ENCODE measurements around the gene TNNT2.
A peak's percentile ranks its signal among the peaks of the same experiment; 100 is the strongest.

Gene TNNT2

DNA sequence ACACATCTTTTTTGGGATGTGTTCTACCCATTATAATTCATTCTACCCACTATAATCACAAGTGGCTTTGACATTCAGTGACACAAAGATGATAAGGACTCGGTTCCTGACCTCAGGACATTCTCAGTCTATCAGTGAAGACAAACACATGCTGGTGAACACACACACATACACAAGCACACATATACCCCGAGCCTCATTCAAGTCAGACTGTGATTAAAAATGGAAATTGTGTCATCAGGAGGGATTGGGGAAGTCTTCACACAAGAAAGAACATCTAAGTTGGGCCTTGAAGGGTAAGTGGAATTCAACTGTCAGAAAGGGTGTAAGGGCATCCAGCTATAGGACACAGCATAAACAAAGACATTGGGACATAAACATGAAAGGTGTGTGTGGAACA, 24.2 kb upstream of the TNNT2 start:
- DNase-seq, result no peak

DNA sequence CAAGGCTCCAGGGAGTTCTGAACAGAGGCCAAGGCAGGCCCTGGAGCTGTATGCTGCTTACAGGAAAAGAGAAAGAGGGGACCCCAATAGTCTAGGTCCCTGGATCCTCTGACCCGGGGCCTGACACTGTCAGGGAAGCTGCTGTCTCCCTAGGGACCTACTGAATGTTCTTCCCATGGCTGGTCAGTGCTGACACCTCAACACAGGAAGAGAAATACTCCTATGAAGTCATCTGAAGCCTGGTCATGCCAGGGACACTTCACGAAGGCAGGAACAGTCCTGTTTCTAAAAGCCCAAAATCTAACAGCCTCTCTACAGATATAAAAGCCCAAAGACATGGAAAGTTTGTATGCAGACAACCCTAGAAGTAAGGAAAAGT, 23.4 kb upstream of the TNNT2 start:
- no peak for DNase-seq

- no peak for DNase-seq
Observed at GRCh38 chr1:201400212-201400851, 22.9 kb upstream of the TNNT2 start.

DNA sequence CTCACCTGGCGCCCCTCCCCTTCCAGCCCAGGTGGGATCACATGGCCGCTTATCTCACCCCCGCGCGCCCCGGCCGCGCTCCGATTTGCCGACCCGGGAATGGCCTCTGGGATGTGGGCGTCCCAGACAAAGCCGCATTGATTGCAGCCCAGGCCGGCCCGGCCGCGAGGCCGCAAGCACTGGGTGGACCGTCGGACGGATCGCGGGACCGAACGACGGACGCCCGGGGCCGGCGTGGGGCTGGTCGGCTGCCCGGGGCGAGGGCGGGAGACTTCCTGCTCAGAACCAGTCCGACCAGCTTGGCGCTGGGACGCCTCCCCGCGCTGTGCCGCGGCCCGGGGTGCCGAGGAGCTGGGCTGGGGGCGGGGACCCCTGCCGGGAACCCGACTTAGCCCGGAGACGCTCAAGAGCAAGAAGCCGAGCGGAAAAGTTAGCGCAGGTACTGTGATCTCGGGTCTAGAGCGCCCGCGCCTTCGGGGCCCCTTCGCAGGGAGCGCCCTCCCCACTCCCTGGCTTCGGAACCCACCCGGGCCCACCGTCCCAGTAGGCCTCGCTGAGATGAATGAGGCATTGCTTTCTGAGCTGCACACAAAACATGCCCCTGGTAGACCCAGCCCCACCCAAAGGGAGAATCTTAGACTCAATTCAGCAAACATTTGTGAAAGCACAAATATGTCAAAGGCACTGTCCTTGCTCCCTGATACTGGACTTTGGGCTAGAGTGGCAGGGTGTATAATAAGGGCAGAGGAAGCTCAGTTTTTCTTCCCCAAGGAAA, 22.1 kb upstream of the TNNT2 start:
- no peak for DNase-seq

- no peak for DNase-seq
Observed at GRCh38 chr1:201399018-201399351, 21.5 kb upstream of the TNNT2 start, which contains the start of gene LAD1. Gene LAD1 (minus strand): TSS chr1:201399324. CDS start chr1:201399306, 18 bp downstream.

DNA sequence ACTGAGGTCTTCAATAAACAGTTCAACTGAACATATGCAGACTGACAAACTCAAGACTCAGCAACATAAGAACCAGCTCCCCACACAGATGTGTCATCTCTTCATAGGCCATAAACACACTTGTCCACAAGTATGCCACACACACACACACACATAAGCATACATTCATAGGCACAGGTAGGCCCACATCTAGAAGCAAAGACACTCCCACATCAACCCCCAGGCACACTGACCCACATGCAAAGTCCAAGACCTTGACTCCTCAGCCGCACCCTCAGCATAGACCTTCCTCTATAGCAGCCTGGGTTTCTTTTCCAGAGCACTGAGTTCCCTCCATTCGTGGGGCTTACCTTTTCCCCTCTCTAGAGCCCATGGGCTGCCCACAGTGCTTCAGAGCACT, 20.2 kb upstream of the TNNT2 start:
- no peak for DNase-seq

GRCh38 chr1:201396861-201397464, 19.5 kb upstream of the TNNT2 start:
- DNase-seq, result no peak

DNA sequence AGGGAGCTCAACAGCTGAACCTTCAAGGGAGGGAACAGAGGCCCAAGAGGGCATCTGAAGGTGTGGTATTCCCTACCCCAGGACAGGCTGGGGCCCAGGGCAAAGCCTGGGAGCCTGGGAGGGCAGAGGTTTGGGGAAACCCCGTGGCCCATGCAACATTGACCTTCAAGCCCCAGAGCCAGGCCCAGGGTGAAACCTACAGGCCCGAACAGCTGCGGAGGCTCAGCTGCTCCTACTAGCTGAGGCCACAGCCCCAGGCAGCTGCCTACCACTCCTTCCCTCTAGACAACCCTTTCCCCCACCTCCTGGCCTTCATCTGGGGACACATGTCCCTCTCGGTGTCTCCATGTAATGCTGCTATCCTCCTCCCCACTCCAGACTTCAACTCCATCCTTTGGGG, 18.5 kb upstream of the TNNT2 start:
- DNase-seq, result no peak

GRCh38 chr1:201394591-201394990, 17.1 kb upstream of the TNNT2 start:
- DNase-seq, result no peak

DNA sequence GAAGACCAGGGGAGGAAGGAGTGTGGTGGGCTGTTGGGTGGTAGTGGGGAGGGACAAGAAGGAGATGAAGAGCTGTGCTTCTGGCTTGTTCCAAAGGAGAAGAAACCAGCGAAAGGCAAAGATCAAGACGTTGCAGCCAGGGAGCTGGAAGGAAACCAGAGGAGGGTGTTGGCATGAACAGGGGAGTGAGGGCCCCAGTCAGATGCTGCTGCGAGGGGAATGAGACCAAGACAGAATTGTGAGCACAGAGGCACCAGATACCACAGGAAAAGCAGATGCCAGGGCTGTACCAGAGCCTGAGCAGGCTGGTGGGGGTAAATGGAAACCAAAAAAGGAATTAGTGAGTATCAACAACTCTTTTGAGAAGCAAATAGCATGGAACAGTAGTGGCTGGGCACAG, 15.6 kb upstream of the TNNT2 start:
- DNase-seq, result no peak

GRCh38 chr1:201391651-201392511, 14.4 kb upstream of the TNNT2 start:
- DNase-seq, result no peak

DNA sequence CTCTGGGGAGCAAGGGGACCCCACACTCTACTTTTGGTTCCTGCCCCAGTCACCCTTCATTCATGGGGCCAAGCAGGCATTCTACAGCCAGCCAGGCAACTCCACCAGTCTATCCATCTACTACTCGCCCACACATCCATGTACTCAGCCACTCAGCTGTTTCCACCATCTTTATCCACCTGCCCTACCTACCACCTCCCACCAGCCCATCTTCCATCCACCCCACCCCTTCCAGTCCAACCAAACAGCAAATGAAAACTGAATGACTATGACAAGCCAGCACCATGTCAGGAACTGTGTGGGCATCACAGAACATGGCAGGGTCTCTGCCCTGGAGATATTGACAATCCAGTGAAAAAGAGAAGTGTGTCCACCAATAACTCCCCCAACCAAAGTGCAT, 13.7 kb upstream of the TNNT2 start:
- no peak for DNase-seq

DNA sequence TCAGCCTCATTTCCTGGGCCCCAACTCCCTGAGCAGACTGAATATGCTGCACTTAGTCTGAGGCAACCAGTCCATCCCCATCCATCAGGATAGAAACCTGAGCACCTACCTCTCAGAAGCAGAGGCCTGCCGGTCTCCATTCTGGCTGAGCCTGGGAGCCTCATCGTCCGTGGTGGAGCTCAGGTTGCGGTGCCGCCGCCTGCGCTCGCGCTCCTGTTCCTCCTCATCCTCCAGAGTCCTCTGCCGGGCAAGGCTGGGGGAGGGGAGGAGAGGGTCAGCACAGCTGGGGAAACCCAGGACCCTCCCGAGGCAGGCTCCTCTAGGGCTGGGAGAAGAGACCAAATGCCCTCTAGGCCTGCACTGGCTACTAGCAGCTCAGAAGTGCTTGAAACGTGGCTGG, 11.6 kb upstream of the TNNT2 start:
- DNase-seq, result no peak

DNA sequence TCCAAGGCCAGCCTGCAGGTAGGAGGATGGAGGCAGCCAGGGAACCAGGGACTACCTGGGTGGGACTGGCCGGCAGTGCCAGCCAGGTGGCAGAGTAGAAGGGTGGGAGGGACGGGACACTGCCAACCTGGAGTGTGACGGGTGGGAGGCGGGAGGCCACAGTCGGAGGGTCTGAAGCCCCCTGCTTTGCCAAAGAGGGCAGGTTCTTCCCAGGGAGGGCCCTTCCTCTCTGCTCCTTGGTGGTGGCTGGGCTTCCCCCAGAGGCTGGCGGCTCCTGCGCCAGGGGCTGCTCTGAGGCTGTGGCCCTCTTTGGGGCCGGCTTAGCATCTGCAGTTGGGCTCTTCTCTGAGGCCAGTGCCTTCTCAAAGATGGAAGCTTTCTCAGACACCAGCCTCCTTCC, 8.7 kb upstream of the TNNT2 start:
- DNase-seq, result no peak

DNA sequence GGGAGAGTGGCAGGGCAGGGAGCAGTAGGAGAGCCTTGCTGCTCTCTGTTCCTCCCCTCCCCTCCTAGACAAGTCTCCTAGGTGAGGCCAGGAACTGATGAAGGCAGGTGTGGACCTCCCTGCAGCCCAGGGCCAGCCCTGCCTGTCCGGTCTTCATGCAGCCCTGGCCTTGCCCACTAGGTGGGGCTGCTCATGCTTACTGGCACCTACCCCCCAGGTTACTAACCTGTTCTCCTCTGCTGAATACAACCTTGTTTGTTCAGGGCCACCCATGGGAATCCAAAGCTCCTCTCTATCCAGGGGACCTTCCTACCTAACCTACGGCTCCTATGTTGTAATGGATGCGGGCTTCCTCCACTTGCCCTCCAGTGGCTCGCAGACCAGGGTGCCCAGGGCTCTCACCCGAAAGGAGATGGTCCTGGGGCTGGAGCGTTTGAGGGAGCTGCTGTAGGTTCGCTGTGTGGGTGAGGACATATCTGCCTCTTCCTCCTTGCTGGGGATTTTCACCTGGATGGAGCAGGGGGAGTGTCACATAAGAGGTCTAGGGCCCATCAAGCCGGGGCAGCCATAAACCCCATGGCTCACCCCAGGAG, 7.9 kb upstream of the TNNT2 start:
- peak; percentile 17 to 29 for DNase-seq

- no peak for DNase-seq
Observed at GRCh38 chr1:201384406-201384782, 6.9 kb upstream of the TNNT2 start.

GRCh38 chr1:201383647-201384405, 6.3 kb upstream of the TNNT2 start:
- DNase-seq, result no peak

GRCh38 chr1:201381130-201381529, 3.6 kb upstream of the TNNT2 start:
- DNase-seq, result no peak

- no peak for DNase-seq
Observed at GRCh38 chr1:201379733-201380242, 2.3 kb upstream of the TNNT2 start.

DNA sequence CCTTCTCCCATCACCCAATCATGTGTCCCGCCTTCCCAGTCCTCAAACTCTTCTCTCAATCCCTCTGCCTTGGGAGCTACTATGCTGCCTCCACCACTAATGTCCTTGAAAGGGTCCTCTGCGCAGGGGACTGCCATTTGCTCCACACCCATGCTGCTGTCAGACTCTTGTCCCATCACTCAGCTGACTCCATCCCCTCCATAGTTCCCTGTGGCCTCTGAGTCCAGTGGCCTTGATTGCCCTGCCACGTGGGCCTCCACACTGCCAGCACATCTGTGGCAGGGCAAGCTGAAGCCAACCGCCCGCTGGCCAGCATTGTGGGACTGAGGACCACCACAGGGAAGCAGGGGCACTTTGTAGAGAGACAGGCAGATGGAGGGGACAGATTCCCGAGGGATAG, 1.3 kb upstream of the TNNT2 start:
- DNase-seq, result no peak

DNA sequence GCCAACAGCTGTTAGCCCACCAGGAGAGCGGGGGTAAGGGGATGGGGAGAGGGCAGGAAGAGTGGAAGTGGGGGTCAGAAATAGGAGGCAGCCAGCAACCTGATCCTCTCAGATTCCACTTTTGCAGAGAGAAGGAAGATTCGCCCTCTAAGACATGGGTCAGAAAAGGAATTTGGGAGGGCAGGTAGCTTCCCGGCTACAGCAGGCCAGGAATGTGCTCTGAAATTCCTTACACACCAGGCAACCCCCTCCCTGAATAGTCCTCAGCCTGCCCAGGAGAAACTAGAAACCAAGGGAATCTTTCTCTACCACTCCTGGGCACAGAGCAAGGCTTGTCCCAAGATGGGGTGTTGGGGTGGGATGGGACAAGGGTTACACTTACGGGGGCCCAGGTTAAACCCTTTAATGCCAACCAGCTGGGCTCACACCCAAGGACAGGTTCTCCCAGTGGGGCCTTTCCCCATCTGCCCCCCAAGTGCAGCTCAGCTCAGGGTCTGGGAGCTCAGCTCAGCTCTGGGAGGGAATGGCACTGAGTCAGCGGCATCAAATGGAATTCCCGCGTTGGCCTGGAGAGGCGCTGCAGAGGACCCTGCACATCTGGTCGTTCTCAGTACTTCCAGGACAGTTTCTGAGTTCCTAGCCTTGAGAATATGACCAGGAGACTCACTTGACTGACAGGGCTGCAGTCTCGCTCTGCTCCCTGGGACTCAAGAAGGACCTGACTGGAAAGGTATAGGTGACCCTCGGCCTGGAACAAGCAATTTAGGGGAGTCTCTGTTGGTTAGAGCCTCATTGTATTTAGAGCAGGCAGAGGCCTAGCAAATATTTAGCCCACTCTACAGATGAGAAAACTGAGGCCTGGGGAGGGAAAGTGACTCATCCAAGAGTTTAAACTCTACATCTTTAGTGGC, 761 bp downstream of the TNNT2 start:
- DNase-seq, result peak in 1 of 2 experiments; percentile 1

Data from Kasumi-1 (cell line).